ENCODE data around the gene ZNF536. TPM values are rescaled to one million over a fixed set of nuclear protein-coding genes. Genes with fewer than 3 reads are reported as not detected.

The ZNF536 gene
- total RNA-seq, 1 donor from 2014 or later, result 24.9 TPM

- Mint-ChIP-seq H3K27me3 (ENCODE audit: unreplicated experiment) (peaks cover 4% of the 10 kb centered on the region), H3K36me3 (ENCODE audit: unreplicated experiment) (no peaks in the 10 kb centered on the region), H3K4me3 (ENCODE audit: unreplicated experiment) (peak overlapping the region; percentile 49), H3K27ac (ENCODE audit: unreplicated experiment) (peak overlapping the region; percentile 20), H3K4me1 (ENCODE audit: low read depth, unreplicated experiment) (peaks cover 18% of the 10 kb centered on the region), H3K9me3 (ENCODE audit: unreplicated experiment) (peaks cover 3% of the 10 kb centered on the region)
- no peak for DNase-seq
- no peak for TF ChIP-seq CTCF (IDR thresholded peaks at IDR 0.05; ENCODE audit: partially characterized antibody, unreplicated experiment)
Measured at GRCh38 chr19:30406220-30407067, 34.3 kb downstream of the ZNF536 start.

- H3K4me3 Mint-ChIP-seq (ENCODE audit: unreplicated experiment), result no peak overlapping the region
- no peak overlapping the region for H3K27ac Mint-ChIP-seq (ENCODE audit: unreplicated experiment)
- no peaks in the 10 kb centered on the region for H3K36me3 Mint-ChIP-seq (ENCODE audit: unreplicated experiment)
- no peak for TF ChIP-seq CTCF (IDR thresholded peaks at IDR 0.05; ENCODE audit: partially characterized antibody, unreplicated experiment)
- H3K9me3 Mint-ChIP-seq (ENCODE audit: unreplicated experiment), result peaks cover 3% of the 10 kb centered on the region
- DNase-seq, result no peak
- peaks cover 4% of the 10 kb centered on the region for H3K27me3 Mint-ChIP-seq (ENCODE audit: unreplicated experiment)
- peaks cover 16% of the 10 kb centered on the region for H3K4me1 Mint-ChIP-seq (ENCODE audit: low read depth, unreplicated experiment)
Measured at GRCh38 chr19:30407068-30407709, 35.0 kb downstream of the ZNF536 start.

- peaks cover 4% of the 10 kb centered on the region for H3K27me3 Mint-ChIP-seq (ENCODE audit: unreplicated experiment)
Measured at GRCh38 chr19:30408734-30409301, 36.6 kb downstream of the ZNF536 start.

GRCh38 chr19:30411714-30412113 lies 39.5 kb downstream of the ZNF536 start:
- Mint-ChIP-seq H3K4me1 (ENCODE audit: low read depth, unreplicated experiment) (no peaks in the 10 kb centered on the region), H3K27ac (ENCODE audit: unreplicated experiment) (no peak overlapping the region), H3K4me3 (ENCODE audit: unreplicated experiment) (no peak overlapping the region), H3K36me3 (ENCODE audit: unreplicated experiment) (no peaks in the 10 kb centered on the region), H3K9me3 (ENCODE audit: unreplicated experiment) (peaks cover 3% of the 10 kb centered on the region), H3K27me3 (ENCODE audit: unreplicated experiment) (no peaks in the 10 kb centered on the region)
- no peak for DNase-seq
- TF ChIP-seq CTCF (IDR thresholded peaks at IDR 0.05; ENCODE audit: partially characterized antibody, unreplicated experiment), result no peak

More at GRCh38 chr19:30408734-30409301, 36.6 kb downstream of the ZNF536 start:
- H3K27ac Mint-ChIP-seq (ENCODE audit: unreplicated experiment), result no peak overlapping the region
- H3K4me3 Mint-ChIP-seq (ENCODE audit: unreplicated experiment), result no peak overlapping the region
- no peak for DNase-seq
- TF ChIP-seq CTCF (IDR thresholded peaks at IDR 0.05; ENCODE audit: partially characterized antibody, unreplicated experiment), result no peak
- no peaks in the 10 kb centered on the region for H3K36me3 Mint-ChIP-seq (ENCODE audit: unreplicated experiment)
- peaks cover 4% of the 10 kb centered on the region for H3K4me1 Mint-ChIP-seq (ENCODE audit: low read depth, unreplicated experiment)
- peaks cover 3% of the 10 kb centered on the region for H3K9me3 Mint-ChIP-seq (ENCODE audit: unreplicated experiment)
